Kidney (tissue), 14 donors: ENCODE results near the gene SETD5. TPM values are rescaled to one million over a fixed set of nuclear protein-coding genes. Genes with fewer than 3 reads are reported as not detected.
A peak's percentile ranks its signal among the peaks of the same experiment; 100 is the strongest.

Experiments used
- DNase-seq, 5 donors: peaks; one replicate each; pipeline ENCODE4 v3.0.0-alpha.2; 2013 to 2020
- FAIRE-seq: peaks from 2 replicates; lab custom pipeline; 2012; peaks lifted over from hg19 to GRCh38; lab: Jason Lieb, UNC
- H3K27ac ChIP-seq, 2 donors: one replicate each; pipeline ENCODE4 v1.7.0; 2013; ENCODE audit warnings: low read depth in 2 of 2, low read length in 2 of 2, inconsistent platforms in 1 of 2
- H3K27me3 ChIP-seq: one replicate; pipeline ENCODE4 v1.7.1; 2013; ENCODE audit warnings: low read length, inconsistent platforms; ENCODE audit not compliant: control insufficient read depth, insufficient read depth
- H3K36me3 ChIP-seq, 3 donors: one replicate each; pipeline versions ENCODE4 v1.7.0 to v1.7.1; 2013; ENCODE audit warnings: low read length in 3 of 3, control low read depth in 1 of 3, inconsistent platforms in 1 of 3; ENCODE audit not compliant: insufficient read depth in 3 of 3, control insufficient read depth in 2 of 3
- H3K4me1 ChIP-seq, 3 donors: one replicate each; pipeline versions ENCODE4 v1.7.0 to v1.7.1; 2013; ENCODE audit warnings: low read length in 3 of 3, inconsistent platforms in 1 of 3, low read depth in 1 of 3; ENCODE audit not compliant: control insufficient read depth in 2 of 3, insufficient read depth in 2 of 3
- H3K4me3 ChIP-seq, 3 donors: one replicate each; pipeline versions ENCODE4 v1.7.0 to v1.8.1; 2013; ENCODE audit warnings: low read length in 3 of 3, control low read depth in 1 of 3, inconsistent platforms in 1 of 3
- H3K9ac ChIP-seq, 3 donors: one replicate each; pipeline versions ENCODE4 v1.7.0 to v1.7.1; 2013; ENCODE audit warnings: low read length in 3 of 3, control low read depth in 1 of 3, inconsistent platforms in 1 of 3
- H3K9me3 ChIP-seq, 3 donors: one replicate each; pipeline versions ENCODE4 v1.7.0 to v1.7.1; 2013; ENCODE audit warnings: low read length in 3 of 3, control low read depth in 1 of 3, inconsistent platforms in 1 of 3; ENCODE audit not compliant: control insufficient read depth in 2 of 3, insufficient read depth in 1 of 3
- CTCF ChIP-seq: IDR thresholded peaks from 3 replicates; pipeline ENCODE4 v1.5.1; 2012; ENCODE audit warnings: mild to moderate bottlenecking, moderate library complexity, borderline replicate concordance; ENCODE audit not compliant: insufficient read depth; ENCODE audit errors: extremely low read depth
- intact Hi-C: fragments of 100-400 bp; cut with DNase I; formaldehyde crosslinking; loops from one replicate; pipeline ENCODE4 v1.11.1; 2022
- polyA plus RNA-seq: library from polyadenylated mRNA; stranded (reverse); fragments of 350-450 nt; fragmentation: Illumina TruSeq; extraction: RNeasy Lipid Tissue Mini Kit (QIAGEN cat#74804); gene quantifications from one replicate; pipeline ENCODE4 v1.2.3, GENCODE V29; 2014; ENCODE audit warnings: low read depth, low replicate concordance; ENCODE audit not compliant: insufficient read depth
- total RNA-seq: library from RNA; stranded (reverse); fragmentation: NEBNext Ultra II Directional; extraction: Animal tissue kit (Norgen Biotek cat#: 25700); gene quantifications from one replicate; pipeline ENCODE4 v1.2.1, GENCODE V29; 2021
- donor health status: control.
- donor health status: control.
- donor health status: control.
- donor health status: control.
- donor health status: control.
- donor health status: DM: yes; HTN: yes; CAD: no.
- donor health status: Normal renal cell carcinoma (clear cell type).

Gene SETD5
- total and polyA plus RNA-seq, 2 donors from 2014 or later = 12.1 to 112 TPM

GRCh38 chr3:9420850-9421549 is 23.6 kb downstream of the SETD5 start:
- intact Hi-C loops = no loop called here
- FAIRE-seq (no peak), DNase-seq (no peak)
- no peak overlapping the region for H3K9ac ChIP-seq
- H3K9me3 ChIP-seq = no peaks in the 10 kb centered on the region
- no peak for TF ChIP-seq CTCF
- H3K27me3 ChIP-seq = no peaks in the 10 kb centered on the region
- peaks cover 2 to 19% (median 4%) of the 10 kb centered on the region in 3 donors for H3K4me1 ChIP-seq
- no peak overlapping the region for H3K27ac ChIP-seq
- H3K4me3 ChIP-seq = no peak overlapping the region
- no peaks in the 10 kb centered on the region for H3K36me3 ChIP-seq

- H3K4me1 ChIP-seq = peaks cover 2 to 11% (median 4%) of the 10 kb centered on the region in 3 donors
- H3K27me3 ChIP-seq = no peaks in the 10 kb centered on the region
- FAIRE-seq = peak; percentile 47
- H3K9me3 ChIP-seq = no peaks in the 10 kb centered on the region
- H3K27ac ChIP-seq = peak overlapping the region; percentile 72 to 80
- peak overlapping the region in 1 of 3 donors; percentile 19 for H3K4me3 ChIP-seq
- peak; percentile 27 for TF ChIP-seq CTCF
- intact Hi-C loops = no loop called here
- H3K36me3 ChIP-seq = peaks cover 2 to 14% (median 5%) of the 10 kb centered on the region in 3 donors
- peak in 4 of 5 donors; percentile 53 to 96 (median 78) for DNase-seq
- peak overlapping the region; percentile 1 to 48 (median 34) for H3K9ac ChIP-seq
Measured at GRCh38 chr3:9422712-9423424, 25.5 kb downstream of the SETD5 start.

GRCh38 chr3:9428411-9428810 is 31.0 kb downstream of the SETD5 start:
- intact Hi-C loops = no loop called here
- H3K9ac ChIP-seq = no peak overlapping the region
- no peaks in the 10 kb centered on the region for H3K27me3 ChIP-seq
- no peak for TF ChIP-seq CTCF
- no peak overlapping the region for H3K27ac ChIP-seq
- no peak overlapping the region for H3K4me3 ChIP-seq
- DNase-seq = no peak
- H3K9me3 ChIP-seq = no peaks in the 10 kb centered on the region
- peaks cover 16 to 44% (median 22%) of the 10 kb centered on the region in 3 donors for H3K36me3 ChIP-seq
- no peak for FAIRE-seq
- H3K4me1 ChIP-seq = peaks cover 0 to 8% (median 6%) of the 10 kb centered on the region in 3 donors
